HepG2 (cell line): Measurements from ENCODE around the gene TULP4. TPM values are rescaled to one million over a fixed set of nuclear protein-coding genes. Genes with fewer than 3 reads are reported as not detected.
A peak's percentile ranks its signal among the peaks of the same experiment; 100 is the strongest.

ENCODE experiments used
- GABPB1 ChIP-seq: IDR thresholded peaks from 2 replicates; pipeline ENCODE4 v1.6.1; 2016; ENCODE audit warnings: mild to moderate bottlenecking, missing genetic modification reagents, moderate library complexity, missing compliant biosample characterization
- HOXA3 ChIP-seq: sonication (generic); formaldehyde crosslinking; IDR thresholded peaks from 2 replicates; pipeline ENCODE4 v1.5.0; 2020; ENCODE audit warnings: missing genetic modification reagents
- KLF12 ChIP-seq: sonication (generic); formaldehyde crosslinking; IDR thresholded peaks from 2 replicates; pipeline ENCODE4 v1.4.0; 2020; ENCODE audit warnings: missing genetic modification reagents, borderline replicate concordance
- MIXL1 ChIP-seq: IDR thresholded peaks from 2 replicates; pipeline ENCODE4 v1.6.1; 2016
- PRDM4 ChIP-seq: sonication (generic); formaldehyde crosslinking; IDR thresholded peaks from 2 replicates; pipeline ENCODE4 v1.9.0; 2021; ENCODE audit warnings: missing genetic modification reagents, borderline replicate concordance
- PREB ChIP-seq: sonication (generic); formaldehyde crosslinking; IDR thresholded peaks from 2 replicates; pipeline ENCODE4 v1.4.0; 2020; ENCODE audit warnings: missing genetic modification reagents
- SAP130 ChIP-seq: IDR thresholded peaks from 2 replicates; pipeline ENCODE4 v1.6.1; 2016; ENCODE audit warnings: low read depth
- SRSF1 ChIP-seq: fragments of 200-400 bp; formaldehyde crosslinking; optimal IDR thresholded peaks from 2 replicates; pipeline ENCODE3; 2017; ENCODE audit warnings: mild to moderate bottlenecking, low read depth, low read length, moderate library complexity
- TARDBP ChIP-seq: sonication (generic); formaldehyde crosslinking; IDR thresholded peaks from 2 replicates; pipeline ENCODE4 v1.8.0; 2022; ENCODE audit warnings: mild to moderate bottlenecking, missing genetic modification reagents
- ZBTB14 ChIP-seq: sonication (generic); formaldehyde crosslinking; IDR thresholded peaks from 2 replicates; pipeline ENCODE4 v1.4.0; 2020; ENCODE audit warnings: missing genetic modification reagents
- ZBTB49 ChIP-seq: sonication (generic); formaldehyde crosslinking; IDR thresholded peaks from 2 replicates; pipeline ENCODE4 v1.4.0; 2020; ENCODE audit warnings: missing genetic modification reagents, borderline replicate concordance
- ZNF138 ChIP-seq: sonication (generic); formaldehyde crosslinking; IDR thresholded peaks from 2 replicates; pipeline ENCODE4 v1.5.0; 2020; ENCODE audit warnings: mild to moderate bottlenecking, low read depth, missing genetic modification reagents
- ZNF20 ChIP-seq: sonication (generic); formaldehyde crosslinking; IDR thresholded peaks from 2 replicates; pipeline ENCODE4 v1.4.0; 2020; ENCODE audit warnings: mild to moderate bottlenecking, moderate library complexity, missing genetic modification reagents
- ZNF496 ChIP-seq: sonication (generic); formaldehyde crosslinking; IDR thresholded peaks from 2 replicates; pipeline ENCODE4 v1.8.1; 2023; ENCODE audit warnings: mild to moderate bottlenecking, moderate library complexity, missing genetic modification reagents; ENCODE audit not compliant: insufficient replicate concordance
- ZNF558 ChIP-seq: sonication (generic); formaldehyde crosslinking; IDR thresholded peaks from 2 replicates; pipeline ENCODE4 v1.9.0; 2022; ENCODE audit warnings: mild to moderate bottlenecking, missing genetic modification reagents, borderline replicate concordance
- ZNF724P ChIP-seq: sonication (generic); formaldehyde crosslinking; IDR thresholded peaks from 2 replicates; pipeline ENCODE4 v1.8.0; 2022; ENCODE audit warnings: missing genetic modification reagents, borderline replicate concordance
- ZNF746 ChIP-seq: sonication (generic); formaldehyde crosslinking; IDR thresholded peaks from 2 replicates; pipeline ENCODE4 v1.8.0; 2022; ENCODE audit warnings: mild to moderate bottlenecking, missing genetic modification reagents
- polyA plus RNA-seq, 8 experiments: library from polyadenylated mRNA; depleted of rRNA in 3 of 8; stranded (reverse) in 7 of 8; unstranded in 1 of 8; fragments of >200 nt; fragmentation: Illumina TruSeq in 4 of 8; extraction: Trizol in 4 of 8; gene quantifications; 2 replicates each; pipeline versions ENCODE4 v1.2.1 to v1.2.3, GENCODE V29; 2011 to 2016; ENCODE audit warnings: low read depth in 4 of 8, missing spikeins in 1 of 8, mixed read lengths in 1 of 8; ENCODE audit not compliant: insufficient read depth in 1 of 8
- total RNA-seq, 5 experiments: library from RNA; depleted of rRNA; stranded (reverse); fragments of >200 nt; fragmentation: Illumina TruSeq; extraction: Trizol; gene quantifications; 2 replicates each; pipeline ENCODE4 v1.2.3, GENCODE V29; 2016; ENCODE audit warnings: low read depth in 1 of 5

The TULP4 gene
- total and polyA plus RNA-seq, 2 of the 13 experiments (the other 11 are each of a cell fraction or from before 2014, with no cell fraction given): 21.1 to 122 TPM

GRCh38 chr6:158536084-158536890 lies 224.0 kb downstream of the TULP4 start (continued):
- TF ChIP-seq ZNF724P (CRISPR knock-in tag) (0 out of 2 replicates have a peak, but pooled peaks have one; percentile 76), ZNF746 (CRISPR knock-in tag) (peak; percentile 45; the same call in 1 of the 2 replicates), SAP130 (CRISPR knock-in tag) (peak; percentile 99), KLF12 (CRISPR knock-in tag) (peak; percentile 98), ZNF496 (CRISPR knock-in tag) (no peak), ZNF138 (CRISPR knock-in tag) (peak; percentile 86), HOXA3 (peak; percentile 88), ZNF20 (CRISPR knock-in tag) (peak; percentile 94), ZBTB14 (CRISPR knock-in tag) (no peak), GABPB1 (CRISPR knock-in tag) (peak; percentile 83), PRDM4 (CRISPR knock-in tag) (peak; percentile 97), ZBTB49 (peak; percentile 98; the same call in 1 of the 2 replicates), TARDBP (peak; percentile 69; the same call in 1 of the 2 replicates), PREB (CRISPR knock-in tag) (peak; percentile 97), ZNF558 (peak; percentile 94; the same call in 1 of the 2 replicates), SRSF1 (peak; percentile 54), MIXL1 (CRISPR knock-in tag) (peak; percentile 89)
